A673 (cell line): ENCODE data around the gene GRID1. TPM values are rescaled to one million over a fixed set of nuclear protein-coding genes. Genes with fewer than 3 reads are reported as not detected.

Experiments
- BruUV-seq: library from RNA; stranded (reverse); fragments of 400-500 nt; replicated peaks from 2 replicates; lab custom pipeline; 2021; lab: Mats Ljungman, UMichigan
- CTCF ChIA-PET: fragments of 300-600 bp; sonication (Branson Sonifier 250); formaldehyde crosslinking; loops from one replicate; lab custom pipeline; 2022; ENCODE audit warnings: antibody characterized with exemption; lab: Charles Lee
- POLR2A ChIA-PET: fragments of 300-600 bp; sonication (Branson Sonifier 250); formaldehyde crosslinking; loops from one replicate; lab custom pipeline; 2022; ENCODE audit warnings: antibody characterized with exemption; ENCODE audit not compliant: low non-redundant PET; lab: Charles Lee
- DNase-seq: peaks from one replicate; pipeline ENCODE4 v3.0.0-alpha.2; 2015; ENCODE audit warnings: low spot score
- H3K27ac ChIP-seq: fragments of 200-600 bp; sonication (generic); 2 replicates; pipeline ENCODE4 v1.5.1; 2016; ENCODE audit warnings: mixed run types, low read depth, mild to moderate bottlenecking, mixed read lengths, antibody characterized with exemption, low read length; ENCODE audit not compliant: poor library complexity, severe bottlenecking
- H3K27me3 ChIP-seq: fragments of 200-600 bp; sonication (generic); replicated peaks from 2 replicates; pipeline ENCODE4 v1.6.1; 2017; ENCODE audit warnings: mixed run types, low read depth, mild to moderate bottlenecking, mixed read lengths, antibody characterized with exemption, low read length; ENCODE audit not compliant: insufficient read depth, poor library complexity
- H3K36me3 ChIP-seq: fragments of 200-600 bp; sonication (generic); 2 replicates; pipeline ENCODE4 v1.6.1; 2016; ENCODE audit warnings: mixed run types, mild to moderate bottlenecking, mixed read lengths, antibody characterized with exemption, low read length; ENCODE audit not compliant: insufficient read depth, poor library complexity, severe bottlenecking
- H3K4me1 ChIP-seq: fragments of 200-600 bp; sonication (generic); 2 replicates; pipeline ENCODE4 v1.6.1; 2017; ENCODE audit warnings: mixed run types, mild to moderate bottlenecking, mixed read lengths, antibody characterized with exemption, low read length; ENCODE audit not compliant: insufficient read depth, poor library complexity, severe bottlenecking
- H3K4me3 ChIP-seq: fragments of 200-600 bp; sonication (generic); 2 replicates; pipeline ENCODE4 v1.5.1; 2016; ENCODE audit warnings: low read depth, mixed run types, mild to moderate bottlenecking, mixed read lengths, low read length; ENCODE audit not compliant: poor library complexity, severe bottlenecking
- H3K9me3 ChIP-seq: fragments of 200-600 bp; sonication (generic); 2 replicates; pipeline ENCODE4 v1.6.1; 2016; ENCODE audit warnings: mixed run types, low read depth, mild to moderate bottlenecking, mixed read lengths, antibody characterized with exemption, low read length; ENCODE audit not compliant: poor library complexity, severe bottlenecking
- CTCF ChIP-seq: fragments of 300-800, 200-600 bp; sonication (generic); conservative IDR thresholded peaks from 2 replicates; pipeline ENCODE4 v1.5.1; 2017; ENCODE audit warnings: low read depth, mild to moderate bottlenecking, antibody characterized with exemption, low read length, moderate library complexity, mixed read lengths
- EZH2 ChIP-seq: fragments of 200-600 bp; sonication (generic); IDR thresholded peaks from 2 replicates; pipeline ENCODE4 v1.6.1; 2017; ENCODE audit warnings: borderline replicate concordance, low read depth, mild to moderate bottlenecking, mixed read lengths, antibody characterized with exemption, low read length; ENCODE audit not compliant: poor library complexity, severe bottlenecking
- intact Hi-C: fragments of 100-400 bp; cut with micrococcal nuclease; formaldehyde crosslinking; loops from one replicate; pipeline ENCODE4 v1.10.0; 2022; ENCODE audit not compliant: unreplicated experiment
- total RNA-seq: library from RNA; stranded (reverse); gene quantifications from 2 replicates; pipeline ENCODE4 v1.2.3, GENCODE V29; 2021

Gene GRID1
- total RNA-seq, 1 experiment from 2014 or later: not detected

- DNase-seq: no peak
- H3K4me1 ChIP-seq: peaks cover 4% of the 10 kb centered on the region
- no peaks in the 10 kb centered on the region for H3K9me3 ChIP-seq
- POLR2A ChIA-PET: no interaction called here
- H3K4me3 ChIP-seq: no peak overlapping the region
- intact Hi-C loops: no loop called here
- TF ChIP-seq EZH2 (no peak), CTCF (no peak)
- no peaks in the 10 kb centered on the region for H3K36me3 ChIP-seq
- no peak overlapping the region for H3K27ac ChIP-seq
- CTCF ChIA-PET: no interaction called here
- no TSS peak for BruUV-seq
- peaks cover 71% of the 10 kb centered on the region for H3K27me3 ChIP-seq
Measured at GRCh38 chr10:86368046-86368445, 1.5 kb upstream of the GRID1 start.

- intact Hi-C loops: no loop called here
- no peak for DNase-seq
- no peak overlapping the region for H3K27ac ChIP-seq
Measured at GRCh38 chr10:86367152-86367951, 757 bp upstream of the GRID1 start.

DNA sequence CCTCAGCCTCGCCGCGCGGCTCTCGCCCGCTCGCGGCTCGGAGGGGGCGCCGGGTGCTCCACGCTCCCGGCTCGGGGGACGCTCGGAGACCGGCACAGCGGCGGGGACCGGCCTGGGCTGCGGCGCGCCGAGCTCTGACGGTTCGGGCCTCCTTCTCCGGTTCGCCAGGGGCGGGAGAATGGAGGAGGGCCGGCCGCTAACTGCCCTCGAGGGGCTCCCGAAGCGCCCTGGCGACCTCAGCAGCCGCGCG is 232 bp upstream of the GRID1 start:
- Histone ChIP-seq H3K27me3 (peaks cover 68% of the 10 kb centered on the region), H3K36me3 (no peaks in the 10 kb centered on the region), H3K4me1 (peaks cover 4% of the 10 kb centered on the region), H3K9me3 (no peaks in the 10 kb centered on the region), H3K27ac (no peak overlapping the region), H3K4me3 (peak overlapping the region; percentile 33)
- DNase-seq: no peak
- intact Hi-C loops: no loop called here
- TF ChIP-seq EZH2 (no peak), CTCF (no peak)
- no TSS peak for BruUV-seq
- CTCF ChIA-PET: no interaction called here
- POLR2A ChIA-PET: no interaction called here

More at GRCh38 chr10:86367152-86367951, 757 bp upstream of the GRID1 start:
- peak overlapping the region; percentile 33 for H3K4me3 ChIP-seq
- H3K36me3 ChIP-seq: no peaks in the 10 kb centered on the region
- H3K9me3 ChIP-seq: no peaks in the 10 kb centered on the region
- H3K4me1 ChIP-seq: peaks cover 4% of the 10 kb centered on the region
- ChIA-PET CTCF (no interaction called here), POLR2A (no interaction called here)
- no TSS peak for BruUV-seq
- TF ChIP-seq EZH2 (peak; percentile 86), CTCF (no peak)
- H3K27me3 ChIP-seq: peaks cover 71% of the 10 kb centered on the region
